ACC112 (cell line): Measurements from ENCODE around the gene MAD1L1.

Experiments
- H2AFZ ChIP-seq: fragments of 200-600 bp; sonication (generic); one replicate; pipeline ENCODE4 v1.6.0; 2017; ENCODE audit warnings: antibody characterized with exemption, low read length; ENCODE audit not compliant: unreplicated experiment
- H3K27ac ChIP-seq: fragments of 200-600 bp; sonication (generic); 2 replicates; pipeline ENCODE4 v1.5.1; 2014; ENCODE audit warnings: low read depth, mild to moderate bottlenecking, antibody characterized with exemption, low read length, moderate library complexity
- H3K27me3 ChIP-seq: fragments of 200-600 bp; sonication (generic); 2 replicates; pipeline ENCODE4 v1.6.1; 2014; ENCODE audit warnings: mild to moderate bottlenecking, antibody characterized with exemption, low read length, moderate library complexity, mixed read lengths; ENCODE audit not compliant: insufficient read depth
- H3K36me3 ChIP-seq: fragments of 200-600 bp; sonication (generic); 2 replicates; pipeline ENCODE4 v1.6.1; 2016; ENCODE audit warnings: mild to moderate bottlenecking, antibody characterized with exemption, low read length, moderate library complexity, mixed read lengths; ENCODE audit not compliant: insufficient read depth
- H3K4me1 ChIP-seq: fragments of 200-600 bp; sonication (generic); one replicate; pipeline ENCODE4 v1.6.1; 2016; ENCODE audit warnings: low read length, mixed read lengths; ENCODE audit not compliant: insufficient read depth, unreplicated experiment, control insufficient read depth
- H3K4me3 ChIP-seq: fragments of 200-600 bp; sonication (generic); 2 replicates; pipeline ENCODE4 v1.5.1; 2014; ENCODE audit warnings: mild to moderate bottlenecking, low read depth, low read length
- H3K79me2 ChIP-seq: fragments of 200-600 bp; sonication (generic); one replicate; pipeline ENCODE4 v1.6.0; 2016; ENCODE audit warnings: low read length; ENCODE audit not compliant: control insufficient read depth, unreplicated experiment, insufficient read depth

Gene MAD1L1

GRCh38 chr7:2132243-2132642 lies 100.5 kb downstream of the MAD1L1 start:
- Histone ChIP-seq H3K4me3 (no peak overlapping the region), H2AFZ (no peak overlapping the region), H3K4me1 (no peaks in the 10 kb centered on the region), H3K36me3 (no peaks in the 10 kb centered on the region), H3K27ac (no peak overlapping the region), H3K79me2 (no peaks in the 10 kb centered on the region), H3K27me3 (no peaks in the 10 kb centered on the region)

DNA sequence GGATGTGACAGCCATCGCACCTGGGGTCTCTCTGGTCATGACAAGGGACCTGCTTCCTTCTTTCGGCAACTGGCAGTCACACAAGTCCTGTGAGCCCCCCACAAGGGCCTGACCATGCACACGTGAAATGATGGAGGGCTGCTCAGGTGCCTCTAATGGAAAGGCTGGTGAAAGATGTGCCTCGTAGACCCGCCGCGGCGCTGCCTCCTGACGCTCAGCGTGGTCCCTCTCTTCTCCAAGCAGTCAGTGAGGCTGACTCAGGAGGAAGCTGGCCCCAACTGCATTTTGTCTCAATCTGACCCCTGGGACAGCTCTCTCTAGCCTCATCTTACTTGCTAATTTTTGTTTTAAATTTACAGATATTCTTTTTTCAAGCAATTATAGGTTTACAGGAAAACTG lies 100.9 kb downstream of the MAD1L1 start:
- Histone ChIP-seq H3K79me2 (no peaks in the 10 kb centered on the region), H3K4me3 (no peak overlapping the region), H3K27ac (no peak overlapping the region), H2AFZ (no peak overlapping the region), H3K27me3 (no peaks in the 10 kb centered on the region), H3K4me1 (no peaks in the 10 kb centered on the region), H3K36me3 (no peaks in the 10 kb centered on the region)

DNA sequence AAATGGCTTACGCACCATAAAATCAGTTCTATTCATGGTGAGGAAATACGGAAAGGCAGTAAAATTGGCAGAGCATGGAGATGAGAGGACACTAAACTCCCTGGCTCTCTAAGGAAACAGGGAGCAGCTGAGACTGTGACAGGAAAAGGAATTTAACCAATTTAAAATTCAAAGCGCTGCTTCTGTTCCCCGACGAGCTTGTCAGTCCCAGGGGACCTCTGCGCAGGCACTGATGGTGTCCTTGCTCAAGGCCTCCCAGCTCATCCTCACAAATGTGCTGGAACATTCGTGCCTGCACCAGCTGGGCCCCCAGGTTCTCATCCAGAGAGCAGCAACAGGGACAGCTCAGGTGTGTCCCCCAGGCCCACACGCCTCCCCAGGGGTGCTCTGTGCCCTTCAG lies 101.4 kb downstream of the MAD1L1 start:
- H3K36me3 ChIP-seq, result no peaks in the 10 kb centered on the region
- H3K27me3 ChIP-seq, result no peaks in the 10 kb centered on the region

GRCh38 chr7:2130096-2130375 lies 102.7 kb downstream of the MAD1L1 start:
- Histone ChIP-seq H3K79me2 (no peaks in the 10 kb centered on the region), H3K4me1 (no peaks in the 10 kb centered on the region), H3K36me3 (no peaks in the 10 kb centered on the region), H3K27me3 (no peaks in the 10 kb centered on the region), H2AFZ (no peak overlapping the region), H3K4me3 (no peak overlapping the region), H3K27ac (no peak overlapping the region)

More for the DNA sequence above, 101.4 kb downstream of the MAD1L1 start:
- Histone ChIP-seq H3K4me3 (no peak overlapping the region), H2AFZ (no peak overlapping the region), H3K4me1 (no peaks in the 10 kb centered on the region), H3K79me2 (no peaks in the 10 kb centered on the region), H3K27ac (no peak overlapping the region)

DNA sequence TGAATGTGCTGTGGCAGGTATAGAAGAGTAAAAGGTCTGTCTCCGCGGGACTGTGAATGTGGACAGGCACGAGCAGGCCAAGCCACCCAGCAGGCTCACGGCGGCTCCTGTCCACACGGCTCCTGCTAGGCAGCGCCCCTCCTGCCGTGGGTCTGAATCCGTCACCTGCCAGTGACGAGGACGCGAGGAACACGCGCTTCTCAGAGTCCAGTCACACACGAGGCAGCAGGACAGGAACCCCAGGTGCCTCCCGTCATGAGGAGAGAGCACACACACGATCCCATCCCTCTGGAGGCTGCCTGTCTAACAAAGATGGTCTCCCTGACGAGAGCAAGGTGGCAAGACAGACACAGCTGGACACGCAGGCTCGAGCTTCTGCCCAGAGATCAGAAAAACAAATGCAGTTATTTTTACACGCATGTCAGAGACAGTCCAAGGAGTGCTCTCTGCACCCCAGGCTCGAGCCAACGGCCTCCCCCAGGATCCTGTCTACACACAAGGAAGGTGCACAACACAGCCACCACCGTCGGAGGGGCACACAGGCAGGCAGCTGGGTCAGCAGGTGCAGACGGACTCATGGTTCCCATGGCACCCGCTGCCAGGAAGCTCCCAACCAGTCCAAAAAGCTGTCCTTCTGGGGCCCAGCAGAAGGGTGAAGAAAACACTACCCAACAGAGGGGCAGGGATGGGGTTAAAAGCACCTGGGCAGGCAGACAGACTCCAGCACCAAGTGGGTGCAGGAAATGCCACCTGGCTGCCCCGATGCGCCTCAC lies 103.2 kb downstream of the MAD1L1 start:
- Histone ChIP-seq H3K36me3 (no peaks in the 10 kb centered on the region), H3K4me1 (no peaks in the 10 kb centered on the region), H3K79me2 (no peaks in the 10 kb centered on the region), H3K27ac (no peak overlapping the region), H2AFZ (no peak overlapping the region), H3K4me3 (no peak overlapping the region), H3K27me3 (no peaks in the 10 kb centered on the region)

GRCh38 chr7:2128601-2129322 lies 104.0 kb downstream of the MAD1L1 start:
- no peaks in the 10 kb centered on the region for H3K36me3 ChIP-seq
- no peak overlapping the region for H3K4me3 ChIP-seq
- no peaks in the 10 kb centered on the region for H3K79me2 ChIP-seq
- no peaks in the 10 kb centered on the region for H3K27me3 ChIP-seq
- no peak overlapping the region for H2AFZ ChIP-seq
- no peaks in the 10 kb centered on the region for H3K4me1 ChIP-seq
- no peak overlapping the region for H3K27ac ChIP-seq

GRCh38 chr7:2126621-2127020 lies 106.1 kb downstream of the MAD1L1 start:
- no peaks in the 10 kb centered on the region for H3K79me2 ChIP-seq
- H3K36me3 ChIP-seq, result no peaks in the 10 kb centered on the region
- H2AFZ ChIP-seq, result no peak overlapping the region
- H3K27ac ChIP-seq, result no peak overlapping the region
- H3K4me3 ChIP-seq, result no peak overlapping the region
- no peaks in the 10 kb centered on the region for H3K27me3 ChIP-seq
- H3K4me1 ChIP-seq, result no peaks in the 10 kb centered on the region

DNA sequence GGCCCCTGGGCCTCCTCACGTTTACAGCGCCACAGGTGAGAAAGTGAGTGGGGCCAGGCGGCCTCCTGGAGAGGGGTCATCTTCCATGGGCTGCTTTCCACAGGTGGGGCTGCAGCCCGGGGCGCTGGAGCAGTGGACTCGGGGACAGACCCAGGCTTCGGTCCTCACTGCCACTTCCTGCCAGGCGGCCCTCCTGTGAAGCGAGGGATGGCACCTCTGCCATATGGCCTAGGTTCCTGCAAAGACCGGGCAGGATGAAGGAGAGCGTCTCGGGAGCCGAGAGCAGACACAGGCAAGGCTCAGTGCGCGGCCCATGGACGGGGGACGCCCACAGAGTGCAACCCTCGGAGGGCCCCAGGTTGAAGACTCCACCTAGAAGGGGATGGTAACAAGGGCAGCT lies 106.8 kb downstream of the MAD1L1 start:
- no peaks in the 10 kb centered on the region for H3K79me2 ChIP-seq
- H2AFZ ChIP-seq, result no peak overlapping the region
- no peaks in the 10 kb centered on the region for H3K27me3 ChIP-seq
- H3K4me3 ChIP-seq, result no peak overlapping the region
- no peaks in the 10 kb centered on the region for H3K4me1 ChIP-seq
- H3K27ac ChIP-seq, result no peak overlapping the region
- no peaks in the 10 kb centered on the region for H3K36me3 ChIP-seq

- no peak overlapping the region for H3K4me3 ChIP-seq
- no peaks in the 10 kb centered on the region for H3K27me3 ChIP-seq
- H3K79me2 ChIP-seq, result no peaks in the 10 kb centered on the region
- no peaks in the 10 kb centered on the region for H3K36me3 ChIP-seq
- no peak overlapping the region for H3K27ac ChIP-seq
- no peaks in the 10 kb centered on the region for H3K4me1 ChIP-seq
- no peak overlapping the region for H2AFZ ChIP-seq
Observed at GRCh38 chr7:2124604-2125345, 108.0 kb downstream of the MAD1L1 start.

DNA sequence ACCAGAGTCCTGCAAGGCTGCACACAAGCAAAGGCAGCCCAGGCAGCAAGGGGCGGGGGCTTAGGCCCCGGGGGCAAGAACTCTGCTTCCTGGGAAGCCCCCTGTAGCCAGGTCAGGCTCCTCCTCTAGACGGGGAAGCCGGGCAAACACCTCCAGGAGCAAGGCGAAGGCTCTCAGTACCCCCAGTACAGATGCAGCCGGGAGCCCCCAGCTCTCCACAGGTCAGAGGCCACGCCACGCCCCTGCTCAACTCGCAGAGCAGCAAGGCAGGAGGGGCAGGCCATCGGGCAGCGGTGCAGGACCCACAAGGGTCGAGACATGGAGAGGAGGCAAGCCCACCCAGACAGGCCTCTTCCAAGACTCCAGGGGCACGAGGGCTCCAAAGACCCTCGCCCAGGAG lies 108.8 kb downstream of the MAD1L1 start:
- Histone ChIP-seq H3K27me3 (no peaks in the 10 kb centered on the region), H3K4me3 (no peak overlapping the region), H3K36me3 (no peaks in the 10 kb centered on the region), H2AFZ (no peak overlapping the region), H3K79me2 (no peaks in the 10 kb centered on the region), H3K4me1 (no peaks in the 10 kb centered on the region), H3K27ac (no peak overlapping the region)

- H3K27ac ChIP-seq, result no peak overlapping the region
Observed at GRCh38 chr7:2123360-2123759, 109.4 kb downstream of the MAD1L1 start.

More at GRCh38 chr7:2123360-2123759, 109.4 kb downstream of the MAD1L1 start:
- H3K36me3 ChIP-seq, result no peaks in the 10 kb centered on the region
- H3K4me1 ChIP-seq, result no peaks in the 10 kb centered on the region
- H3K27me3 ChIP-seq, result no peaks in the 10 kb centered on the region
- no peak overlapping the region for H2AFZ ChIP-seq
- H3K4me3 ChIP-seq, result no peak overlapping the region
- no peaks in the 10 kb centered on the region for H3K79me2 ChIP-seq
